Chondrocyte (in vitro differentiated cells): ENCODE measurements around the gene IL21R. TPM values are rescaled to one million over a fixed set of nuclear protein-coding genes. Genes with fewer than 3 reads are reported as not detected.

ENCODE experiments used
- DNase-seq: peaks from one replicate; pipeline ENCODE4 v3.0.0; 2021; ENCODE audit warnings: mixed read lengths, low spot score
- H3K27ac Mint-ChIP-seq: one replicate; pipeline ENCODE4 v1.8.0; 2021; ENCODE audit warnings: mild to moderate bottlenecking, moderate library complexity, mixed read lengths; ENCODE audit not compliant: unreplicated experiment
- H3K27me3 Mint-ChIP-seq: 2 replicates; pipeline ENCODE4 v1.8.0; 2021; ENCODE audit warnings: low read depth, mixed read lengths
- H3K36me3 Mint-ChIP-seq: 2 replicates; pipeline ENCODE4 v1.8.0; 2021; ENCODE audit warnings: low read depth, mixed read lengths
- H3K4me1 Mint-ChIP-seq: 2 replicates; pipeline ENCODE4 v1.8.0; 2021; ENCODE audit warnings: low read depth, mild to moderate bottlenecking, mixed read lengths
- H3K4me3 Mint-ChIP-seq: one replicate; pipeline ENCODE4 v1.8.0; 2021; ENCODE audit warnings: mild to moderate bottlenecking, moderate library complexity, mixed read lengths; ENCODE audit not compliant: unreplicated experiment
- H3K9me3 Mint-ChIP-seq: 2 replicates; pipeline ENCODE4 v1.8.0; 2021; ENCODE audit warnings: low read depth, mixed read lengths
- total RNA-seq: library from RNA; stranded (reverse); gene quantifications from 3 replicates; pipeline ENCODE4 v1.2.1, GENCODE V29; 2021
- TF ChIP-seq, protein P1 (sequence below): fragments of 200-600 bp; sonication (generic); IDR thresholded peaks from 2 replicates; pipeline ENCODE4 v1.5.0; 2021; ENCODE audit warnings: antibody characterized with exemption, mild to moderate bottlenecking, moderate library complexity

Gene IL21R
- total RNA-seq, 1 donor from 2014 or later, result 2.2 TPM

DNA sequence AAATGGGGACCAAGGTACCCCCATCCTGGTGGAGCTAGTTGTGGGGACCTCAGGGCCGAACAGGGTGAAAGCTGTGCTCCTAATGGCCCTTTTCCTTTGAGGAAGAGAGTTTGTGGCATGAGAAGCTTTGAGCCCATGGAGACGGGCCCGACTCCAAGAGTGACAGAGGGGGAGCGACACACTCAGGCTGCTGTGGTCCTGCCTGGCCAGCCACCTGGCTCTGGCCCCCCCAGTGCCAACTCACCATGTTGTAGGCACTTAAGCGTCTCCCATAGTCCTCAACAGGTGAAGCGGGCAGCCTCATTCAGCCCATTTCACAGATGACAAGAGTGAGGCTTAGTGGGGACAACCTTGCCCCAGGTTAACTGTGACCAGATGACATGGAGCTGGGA is 1.6 kb downstream of the IL21R start:
- H3K36me3 Mint-ChIP-seq, result no peaks in the 10 kb centered on the region
- TF ChIP-seq, protein P1, sequence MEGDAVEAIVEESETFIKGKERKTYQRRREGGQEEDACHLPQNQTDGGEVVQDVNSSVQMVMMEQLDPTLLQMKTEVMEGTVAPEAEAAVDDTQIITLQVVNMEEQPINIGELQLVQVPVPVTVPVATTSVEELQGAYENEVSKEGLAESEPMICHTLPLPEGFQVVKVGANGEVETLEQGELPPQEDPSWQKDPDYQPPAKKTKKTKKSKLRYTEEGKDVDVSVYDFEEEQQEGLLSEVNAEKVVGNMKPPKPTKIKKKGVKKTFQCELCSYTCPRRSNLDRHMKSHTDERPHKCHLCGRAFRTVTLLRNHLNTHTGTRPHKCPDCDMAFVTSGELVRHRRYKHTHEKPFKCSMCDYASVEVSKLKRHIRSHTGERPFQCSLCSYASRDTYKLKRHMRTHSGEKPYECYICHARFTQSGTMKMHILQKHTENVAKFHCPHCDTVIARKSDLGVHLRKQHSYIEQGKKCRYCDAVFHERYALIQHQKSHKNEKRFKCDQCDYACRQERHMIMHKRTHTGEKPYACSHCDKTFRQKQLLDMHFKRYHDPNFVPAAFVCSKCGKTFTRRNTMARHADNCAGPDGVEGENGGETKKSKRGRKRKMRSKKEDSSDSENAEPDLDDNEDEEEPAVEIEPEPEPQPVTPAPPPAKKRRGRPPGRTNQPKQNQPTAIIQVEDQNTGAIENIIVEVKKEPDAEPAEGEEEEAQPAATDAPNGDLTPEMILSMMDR, result no peak

DNA sequence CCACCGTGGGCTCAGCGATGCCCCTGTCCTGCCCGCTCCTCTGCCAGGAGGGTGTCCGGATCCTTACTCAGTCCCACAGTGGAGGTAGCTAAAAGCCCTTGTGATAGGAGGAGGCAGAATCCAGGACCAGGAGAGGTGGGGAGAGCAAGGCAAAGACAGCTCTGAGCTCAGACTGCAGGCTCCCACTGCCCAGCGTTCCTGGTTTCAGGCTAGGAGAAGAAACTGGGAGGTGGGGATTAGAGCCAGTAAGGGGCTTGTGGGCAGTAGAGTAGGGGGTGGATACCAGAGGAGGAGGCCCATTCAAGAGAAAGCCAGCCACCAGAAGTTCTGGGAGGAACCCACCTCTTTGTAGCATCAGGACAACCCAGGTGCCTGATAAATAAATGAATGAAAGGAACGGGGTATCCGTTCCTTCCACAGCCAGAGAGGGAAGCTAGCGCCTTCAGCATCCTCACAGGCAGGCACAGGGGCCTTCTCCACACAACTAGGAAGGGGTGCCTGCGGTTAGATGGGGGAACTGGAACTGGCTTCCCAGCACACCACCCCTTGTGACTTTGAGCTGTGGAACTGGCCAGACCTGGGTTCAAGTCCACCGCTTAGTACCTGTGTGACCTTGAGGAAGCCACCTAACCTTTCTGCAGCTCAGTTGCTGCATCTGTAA is 2.3 kb downstream of the IL21R start:
- H3K27ac Mint-ChIP-seq, result no peak overlapping the region
- no peak for DNase-seq

More for the DNA sequence above, 1.6 kb downstream of the IL21R start:
- Mint-ChIP-seq H3K27ac (peak overlapping the region; percentile 12), H3K27me3 (no peaks in the 10 kb centered on the region), H3K4me3 (no peak overlapping the region), H3K9me3 (no peaks in the 10 kb centered on the region), H3K4me1 (peaks cover 71% of the 10 kb centered on the region)
- DNase-seq, result no peak

DNA sequence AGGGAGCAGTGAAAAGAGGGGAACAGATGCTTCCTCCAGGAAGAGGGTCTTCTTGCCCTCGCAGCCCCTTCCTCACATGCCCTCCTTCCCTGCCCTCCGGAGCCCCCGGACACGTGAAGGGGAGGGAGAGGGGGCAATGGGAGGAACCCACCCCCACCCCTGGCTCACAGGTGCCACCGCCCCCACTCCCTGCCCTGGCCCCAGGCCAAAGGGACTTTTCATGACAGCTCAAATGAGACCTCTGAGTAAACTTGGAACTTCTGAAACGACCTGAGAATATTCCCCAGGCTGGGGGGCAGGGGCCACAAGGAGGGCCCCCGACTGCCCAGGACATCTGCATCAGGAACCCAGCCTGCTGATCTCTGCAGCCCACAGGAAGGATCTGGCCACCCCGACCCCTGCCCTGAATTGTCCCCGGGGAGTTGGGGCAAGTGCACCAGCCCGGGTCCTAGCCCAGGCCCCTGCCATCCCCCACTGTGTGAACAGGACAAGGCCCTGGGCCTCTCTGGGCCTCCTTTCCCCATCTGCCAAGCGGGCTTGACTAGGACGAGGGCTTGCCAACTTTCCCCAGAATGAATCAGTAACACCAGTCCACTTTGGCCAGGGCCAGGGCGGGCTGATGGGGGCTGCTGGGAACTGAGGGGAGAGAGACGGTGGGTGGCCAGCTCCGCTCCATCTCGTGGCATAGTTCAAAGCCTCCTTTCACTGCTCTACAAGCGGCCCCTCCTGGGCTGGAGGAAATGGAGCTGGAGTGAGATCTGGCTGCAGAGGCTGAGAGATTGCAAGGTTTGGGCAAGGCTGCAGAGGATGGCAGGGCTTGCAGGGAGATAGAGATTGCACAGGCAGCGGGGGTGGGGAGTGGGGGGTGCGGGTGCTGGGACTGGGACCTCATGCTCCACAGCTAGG is 3.8 kb downstream of the IL21R start:
- Mint-ChIP-seq H3K36me3 (no peaks in the 10 kb centered on the region), H3K27me3 (no peaks in the 10 kb centered on the region), H3K4me3 (no peak overlapping the region), H3K9me3 (no peaks in the 10 kb centered on the region), H3K4me1 (peaks cover 63% of the 10 kb centered on the region), H3K27ac (no peak overlapping the region)
- no peak for DNase-seq
- TF ChIP-seq, protein P1, result no peak

More for the DNA sequence above, 2.3 kb downstream of the IL21R start:
- no peaks in the 10 kb centered on the region for H3K9me3 Mint-ChIP-seq
- TF ChIP-seq, protein P1, result no peak
- H3K27me3 Mint-ChIP-seq, result no peaks in the 10 kb centered on the region
- H3K36me3 Mint-ChIP-seq, result no peaks in the 10 kb centered on the region
- H3K4me3 Mint-ChIP-seq, result no peak overlapping the region
- peaks cover 72% of the 10 kb centered on the region for H3K4me1 Mint-ChIP-seq

DNA sequence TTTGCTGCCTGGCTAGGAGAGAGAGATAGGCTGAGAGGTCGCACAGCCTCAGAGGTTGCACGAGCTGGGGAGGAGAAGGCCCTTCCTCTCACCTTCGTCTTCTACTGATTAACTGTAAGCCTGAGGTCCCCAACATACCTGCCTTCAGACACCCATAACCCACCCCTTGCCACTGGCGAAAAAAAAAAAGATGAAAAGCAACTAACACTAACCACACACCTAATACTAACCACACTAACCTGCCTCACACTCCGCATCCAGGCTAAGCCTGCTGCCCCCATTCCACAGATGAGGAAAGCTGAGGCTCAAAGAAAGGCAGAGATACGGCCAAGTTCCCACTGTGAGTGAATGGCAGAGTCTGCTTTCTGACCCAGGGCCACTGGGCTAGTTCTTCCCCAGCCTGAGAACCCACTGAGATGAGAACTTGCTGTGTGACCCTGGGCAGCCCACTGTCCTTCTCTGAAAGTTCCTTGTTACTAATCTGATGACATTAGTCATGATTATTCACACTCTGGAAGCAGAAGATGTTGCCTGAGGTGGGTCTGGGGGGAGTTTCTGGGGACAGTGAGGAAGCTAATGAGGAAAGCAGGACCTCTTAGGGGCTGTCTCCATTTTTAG is 4.6 kb downstream of the IL21R start:
- Mint-ChIP-seq H3K4me3 (no peak overlapping the region), H3K4me1 (peaks cover 54% of the 10 kb centered on the region), H3K27me3 (no peaks in the 10 kb centered on the region), H3K9me3 (no peaks in the 10 kb centered on the region), H3K36me3 (no peaks in the 10 kb centered on the region), H3K27ac (peak overlapping the region; percentile 3)
- no peak for DNase-seq
- TF ChIP-seq, protein P1, result no peak

DNA sequence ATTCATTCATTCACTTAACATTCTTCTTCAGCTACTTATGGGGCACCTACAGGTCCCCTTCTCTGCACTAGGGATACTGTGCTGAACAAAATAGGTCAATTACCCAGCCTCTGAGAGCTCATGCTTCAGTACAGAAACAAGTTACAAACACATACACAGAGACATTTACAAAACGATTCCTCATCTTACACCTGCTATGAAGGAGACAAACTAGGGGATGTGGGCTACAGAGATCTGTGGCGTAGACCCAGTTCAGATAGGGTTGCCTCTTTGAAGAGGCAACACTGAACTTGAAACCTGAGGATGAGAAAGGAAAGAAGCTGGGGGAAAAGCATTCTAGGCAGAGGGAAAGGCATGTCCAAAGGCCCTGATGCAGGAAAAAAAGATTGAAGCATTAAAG is 5.2 kb downstream of the IL21R start:
- peaks cover 1% of the 10 kb centered on the region for H3K36me3 Mint-ChIP-seq
- H3K27me3 Mint-ChIP-seq, result no peaks in the 10 kb centered on the region
- TF ChIP-seq, protein P1, result no peak

More for the DNA sequence above, 5.2 kb downstream of the IL21R start:
- H3K4me1 Mint-ChIP-seq, result peaks cover 50% of the 10 kb centered on the region
- peak overlapping the region; percentile 91 for H3K27ac Mint-ChIP-seq
- H3K4me3 Mint-ChIP-seq, result no peak overlapping the region
- DNase-seq, result no peak
- peaks cover 2% of the 10 kb centered on the region for H3K9me3 Mint-ChIP-seq
